HG03521 (cell line): ENCODE measurements around the gene DOCK8.
A peak's percentile ranks its signal among the peaks of the same experiment; 100 is the strongest.

Experiments used
- ATAC-seq: cut with Tn5 transposase; IDR thresholded peaks from one replicate; pipeline ENCODE4 v1.9.1; 2021; ENCODE audit warnings: mild to moderate bottlenecking, moderate library complexity; ENCODE audit not compliant: unreplicated experiment

Gene DOCK8

DNA sequence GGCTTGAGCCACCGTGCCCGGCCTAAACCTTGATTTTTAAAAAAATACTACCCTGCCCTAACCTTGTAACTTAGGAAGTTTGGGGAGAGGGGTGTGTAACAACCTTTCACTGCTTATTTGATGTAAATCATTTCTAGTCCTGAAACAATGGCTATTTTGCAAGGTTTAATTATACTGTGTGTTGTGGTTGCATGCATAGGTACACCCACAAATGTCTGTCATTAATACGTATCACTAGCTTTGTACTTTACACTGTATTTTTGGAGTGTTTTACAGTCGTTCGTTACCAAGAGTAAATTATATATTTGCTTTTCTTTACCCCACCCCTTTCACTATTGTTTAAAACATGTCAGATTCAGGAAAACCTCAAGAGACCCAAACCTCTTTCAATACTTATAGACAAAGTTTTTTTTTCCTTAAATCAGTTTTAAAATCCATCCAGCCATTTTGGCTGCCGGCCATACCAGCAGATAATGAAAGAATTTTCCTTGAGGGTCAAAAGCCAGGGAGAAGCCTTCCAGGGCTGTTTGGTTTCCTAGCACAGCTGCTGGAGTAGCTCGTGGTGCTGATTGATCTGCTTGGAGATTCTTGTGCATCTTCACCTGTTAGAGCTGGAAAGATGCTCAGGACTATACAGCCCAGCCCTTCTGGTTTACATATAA is 50.7 kb downstream of the DOCK8 start:
- ATAC-seq = no peak

- ATAC-seq = no peak
Measured at GRCh38 chr9:266228-266627, 51.6 kb downstream of the DOCK8 start.

- ATAC-seq = no peak
Measured at GRCh38 chr9:268616-269015, 54.0 kb downstream of the DOCK8 start.

DNA sequence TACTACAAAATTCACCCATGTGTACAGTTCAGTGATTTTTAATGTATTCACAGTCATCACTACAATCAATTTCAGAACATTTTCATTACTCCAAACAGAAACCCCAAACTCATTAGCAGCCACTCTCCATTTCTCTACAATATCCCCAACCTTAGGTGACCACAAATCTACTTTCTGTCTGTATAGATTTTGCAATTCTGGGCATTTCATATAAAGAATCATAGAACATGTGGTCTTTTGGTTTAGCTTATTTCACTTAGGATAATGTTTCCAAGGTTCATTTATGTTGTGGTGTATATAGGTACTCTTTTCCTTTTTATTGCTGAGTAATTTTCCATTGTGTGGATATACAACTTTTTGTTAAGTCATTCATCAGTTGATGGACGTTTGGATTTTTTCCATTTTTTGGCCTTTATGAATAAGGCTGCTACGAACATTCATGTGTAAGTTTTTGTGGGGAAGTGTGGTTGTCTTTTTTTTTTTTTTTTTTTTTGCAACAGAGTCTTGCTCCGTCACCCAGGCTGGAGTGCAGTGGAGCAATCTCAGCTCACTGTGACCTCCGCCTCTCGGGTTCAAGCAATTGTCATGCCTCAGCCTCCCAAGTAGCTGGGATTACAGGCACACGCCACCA is 54.5 kb downstream of the DOCK8 start:
- ATAC-seq = no peak

- no peak for ATAC-seq
Measured at GRCh38 chr9:270657-271237, 56.1 kb downstream of the DOCK8 start.

DNA sequence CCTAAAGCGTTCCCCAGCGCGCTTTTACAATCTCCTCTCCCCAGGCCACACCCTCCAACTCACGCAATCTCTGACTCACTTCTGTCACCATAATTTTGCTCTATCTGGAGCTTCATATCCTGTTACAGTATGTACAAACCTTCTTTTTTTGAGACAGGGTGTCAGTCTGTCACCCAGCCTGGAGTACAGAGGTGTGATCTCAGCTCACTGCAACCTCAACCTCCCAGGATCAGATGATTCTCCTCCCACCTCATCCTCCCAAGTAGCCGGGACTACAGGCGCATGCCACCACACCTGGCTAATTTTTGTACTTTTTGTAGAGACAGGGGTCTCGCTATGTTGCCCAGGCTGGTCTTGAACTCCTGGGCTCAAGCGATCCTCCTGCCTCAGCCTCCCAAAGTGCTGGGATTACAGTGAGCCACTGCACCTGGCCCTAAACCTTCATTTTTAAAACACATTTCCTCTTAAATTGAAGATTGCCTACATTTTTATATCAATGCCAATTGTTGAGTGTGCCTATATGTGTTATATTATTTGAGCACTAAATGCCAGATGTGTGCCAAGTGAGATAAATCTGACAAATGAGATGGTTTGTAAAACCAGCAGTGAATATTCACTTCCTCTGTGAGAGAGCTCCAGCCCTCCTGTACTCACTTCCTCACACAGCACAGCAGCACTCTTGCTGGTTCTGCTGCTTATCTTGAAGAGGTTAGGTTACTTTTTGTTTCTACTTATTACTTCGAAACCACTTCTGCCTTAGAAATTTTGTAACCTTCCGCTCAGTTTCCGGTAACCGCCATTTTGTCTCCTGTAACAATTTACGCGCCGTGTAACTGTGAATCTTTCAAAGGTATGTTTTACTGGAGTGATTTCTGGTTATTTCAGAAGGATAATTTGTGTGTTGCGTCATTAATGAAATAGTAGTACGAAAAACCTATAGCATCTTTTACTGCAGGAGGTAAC is 57.9 kb downstream of the DOCK8 start:
- peak; percentile 97 for ATAC-seq

DNA sequence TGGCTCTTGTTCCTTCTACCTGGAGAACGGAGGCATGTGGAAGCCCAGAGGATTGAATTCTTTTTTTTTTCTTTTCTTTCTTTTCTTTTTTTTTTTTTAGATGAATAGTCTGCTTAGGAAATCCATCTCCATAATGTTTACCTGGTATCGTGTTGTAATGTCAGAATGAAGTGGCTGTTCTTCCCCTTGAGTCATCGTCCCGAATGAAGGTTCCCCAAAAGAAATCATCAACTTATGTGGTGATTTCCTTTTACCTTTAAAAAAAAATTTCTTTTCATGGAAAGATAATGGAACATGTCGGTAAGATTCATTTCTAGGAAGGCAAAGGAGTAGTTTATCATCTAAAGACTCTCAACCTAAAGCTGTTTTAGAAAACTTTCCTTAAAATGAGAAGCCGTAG is 59.7 kb downstream of the DOCK8 start:
- ATAC-seq = no peak

GRCh38 chr9:277601-278295 is 63.1 kb downstream of the DOCK8 start:
- ATAC-seq = no peak

GRCh38 chr9:278651-279050 is 64.0 kb downstream of the DOCK8 start:
- no peak for ATAC-seq

DNA sequence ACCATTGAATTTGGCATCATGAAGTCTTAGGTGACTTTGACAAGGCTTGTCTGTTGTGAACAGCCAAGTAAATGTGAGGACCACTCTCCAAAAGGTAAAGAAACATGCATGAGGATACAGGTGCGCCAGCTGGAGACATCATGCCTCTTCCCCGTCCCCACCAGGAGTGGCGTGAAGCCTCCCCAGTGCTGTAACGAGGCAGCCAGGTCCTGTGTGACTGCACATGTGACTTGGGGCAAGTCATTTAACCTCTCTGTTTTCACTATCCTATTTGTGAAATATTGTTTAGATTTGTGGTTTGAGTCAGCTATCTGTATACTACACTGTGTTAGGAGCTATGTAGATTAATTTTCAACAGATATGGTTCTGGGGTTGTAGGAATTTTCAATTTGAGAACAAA is 65.0 kb downstream of the DOCK8 start:
- no peak for ATAC-seq

GRCh38 chr9:281741-282645 is 67.3 kb downstream of the DOCK8 start:
- no peak for ATAC-seq

- no peak for ATAC-seq
Measured at GRCh38 chr9:286071-286740, 71.5 kb downstream of the DOCK8 start.

DNA sequence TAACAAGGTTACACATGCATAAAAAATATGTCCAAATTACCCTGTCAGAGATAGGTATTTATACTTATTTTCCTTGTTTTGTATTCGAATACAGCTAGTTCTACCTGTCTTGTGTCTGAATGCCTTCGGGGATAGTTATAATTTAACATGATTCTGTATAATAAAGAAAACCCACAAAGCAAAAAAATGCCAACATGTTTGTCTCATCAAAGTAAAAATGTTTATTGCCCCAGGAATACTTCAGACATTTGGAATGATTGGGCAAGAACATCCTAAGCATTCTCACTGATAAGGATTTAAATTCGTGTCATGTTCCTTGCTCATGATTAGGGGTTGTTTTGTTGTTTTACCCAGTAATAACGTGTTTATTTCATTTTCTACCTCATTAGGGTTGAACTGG is 74.5 kb downstream of the DOCK8 start:
- no peak for ATAC-seq

- ATAC-seq = no peak
Measured at GRCh38 chr9:292915-293314, 78.2 kb downstream of the DOCK8 start.

GRCh38 chr9:295576-295975 is 80.9 kb downstream of the DOCK8 start:
- no peak for ATAC-seq

GRCh38 chr9:296411-296810 is 81.7 kb downstream of the DOCK8 start:
- ATAC-seq = no peak

GRCh38 chr9:297104-297972 is 82.7 kb downstream of the DOCK8 start:
- ATAC-seq = peak; percentile 73

- ATAC-seq = no peak
Measured at GRCh38 chr9:303502-303901, 88.8 kb downstream of the DOCK8 start.
